A549 (cell line): ENCODE results near the gene PPP1R14B. TPM values are rescaled to one million over a fixed set of nuclear protein-coding genes. Genes with fewer than 3 reads are reported as not detected.

Source experiments
- ATAC-seq, 2 experiments: fragments of 200-7000 bp in 1 of 2; fragments of >200 bp in 1 of 2; cut with Nextera tagmentation in 1 of 2; cut with Tn5 transposase in 1 of 2; 3 replicates each; pipeline versions ENCODE4 v1.8.0 to v1.9.1; 2018 to 2020; ENCODE audit warnings: mild to moderate bottlenecking in 1 of 2, moderate library complexity in 1 of 2
- CTCF ChIA-PET: fragments of 300-600 bp; sonication (Branson Sonifier 250); formaldehyde crosslinking; extraction: SDS; loops from one replicate; lab custom pipeline; 2021; ENCODE audit warnings: antibody characterized with exemption, inconsistent platforms; lab: Yijun Ruan, JAX
- POLR2A ChIA-PET: fragments of 350-600 bp; formaldehyde crosslinking; extraction: SDS; loops from one replicate; lab custom pipeline; 2021; ENCODE audit warnings: antibody characterized with exemption, inconsistent platforms; lab: Yijun Ruan, JAX
- DNase-seq, 2 experiments: peaks; one replicate each; pipeline versions ENCODE4 v3.0.0 to v3.0.0-alpha.2; 2011 to 2016; ENCODE audit warnings: low read depth in 1 of 2, low spot score in 1 of 2
- FAIRE-seq: peaks from 2 replicates; lab custom pipeline; 2011; peaks lifted over from hg19 to GRCh38; lab: Jason Lieb, UNC
- H3K27ac ChIP-seq, 2 experiments: fragments of >200 bp; sonication (Bioruptor Twin); formaldehyde crosslinking; 3 replicates each; pipeline ENCODE4 v1.5.1; 2016 to 2017
- H3K4me1 ChIP-seq: fragments of >200 bp; sonication (Bioruptor Twin); formaldehyde crosslinking; 3 replicates; pipeline ENCODE4 v1.6.1; 2016
- H3K4me2 ChIP-seq: fragments of >200 bp; sonication (Bioruptor Twin); formaldehyde crosslinking; 3 replicates; pipeline ENCODE4 v1.6.1; 2016
- H3K4me3 ChIP-seq: fragments of >200 bp; sonication (Bioruptor Twin); formaldehyde crosslinking; 3 replicates; pipeline ENCODE4 v1.5.1; 2016
- H3K9me3 ChIP-seq: fragments of >200 bp; sonication (Bioruptor Twin); formaldehyde crosslinking; 3 replicates; pipeline ENCODE4 v1.6.1; 2016
- CHD2 ChIP-seq: fragments of 150-350 bp; IDR thresholded peaks from 2 replicates; pipeline ENCODE4 v1.6.1; 2014; ENCODE audit warnings: low read length; ENCODE audit not compliant: partially characterized antibody
- ELK1 ChIP-seq: fragments of 150-350 bp; IDR thresholded peaks from 2 replicates; pipeline ENCODE4 v1.6.1; 2014; ENCODE audit warnings: low read depth, mild to moderate bottlenecking, low read length
- ESRRA ChIP-seq: fragments of 150-350 bp; IDR thresholded peaks from 2 replicates; pipeline ENCODE4 v1.6.1; 2014; ENCODE audit warnings: mild to moderate bottlenecking, low read length, borderline replicate concordance
- FOSB ChIP-seq: fragments of 250-450 bp; sonication (Bioruptor Pico); IDR thresholded peaks from 2 replicates; pipeline ENCODE4 v1.5.0; 2020; ENCODE audit warnings: mild to moderate bottlenecking, moderate library complexity
- FOSL2 ChIP-seq, 2 experiments: fragments of 450-650 bp in 1 of 2; fragments of >200 bp in 1 of 2; sonication (Bioruptor Twin) in 1 of 2; formaldehyde crosslinking; IDR thresholded peaks; 2 replicates each; pipeline versions ENCODE4 v1.5.0 to v1.6.1; 2016 to 2020; ENCODE audit warnings: mild to moderate bottlenecking in 1 of 2, moderate library complexity in 1 of 2
- HDAC2 ChIP-seq: fragments of 200-600 bp; sonication (generic); IDR thresholded peaks from 2 replicates; pipeline ENCODE4 v1.6.1; 2016
- HMGXB4 ChIP-seq: fragments of 250-450 bp; sonication (Bioruptor Pico); IDR thresholded peaks from 2 replicates; pipeline ENCODE4 v1.5.0; 2021; ENCODE audit warnings: mild to moderate bottlenecking, moderate library complexity, borderline replicate concordance
- HOXA7 ChIP-seq: fragments of 250-450 bp; sonication (Bioruptor Pico); IDR thresholded peaks from 2 replicates; pipeline ENCODE4 v1.5.0; 2020; ENCODE audit warnings: mild to moderate bottlenecking, moderate library complexity
- MAZ ChIP-seq: fragments of 150-350 bp; IDR thresholded peaks from 2 replicates; pipeline ENCODE4 v1.6.1; 2014; ENCODE audit warnings: antibody characterized with exemption, low read depth, low read length, borderline replicate concordance
- NFE2L2 ChIP-seq: fragments of 150-350 bp; conservative IDR thresholded peaks from 2 replicates; pipeline ENCODE4 v1.6.1; 2014; ENCODE audit warnings: low read length
- POLR2A ChIP-seq: IDR thresholded peaks from 2 replicates; pipeline ENCODE4 v1.6.1; 2012; ENCODE audit warnings: mild to moderate bottlenecking, low read length
- REST ChIP-seq: fragments of 200-600 bp; sonication (generic); IDR thresholded peaks from 2 replicates; pipeline ENCODE4 v1.6.1; 2016; ENCODE audit warnings: antibody characterized with exemption, mild to moderate bottlenecking, moderate library complexity
- RFX5 ChIP-seq: fragments of 450-650 bp; IDR thresholded peaks from 2 replicates; pipeline ENCODE4 v1.7.1; 2014; ENCODE audit warnings: antibody characterized with exemption, mild to moderate bottlenecking, moderate library complexity
- SMC3 ChIP-seq: fragments of >200 bp; sonication (Bioruptor Twin); formaldehyde crosslinking; IDR thresholded peaks from 3 replicates; pipeline ENCODE4 v1.6.1; 2018; ENCODE audit warnings: inconsistent platforms
- SREBF2 ChIP-seq: fragments of 450-650 bp; IDR thresholded peaks from 2 replicates; pipeline ENCODE4 v1.6.1; 2014; ENCODE audit warnings: mild to moderate bottlenecking, moderate library complexity
- ZNF302 ChIP-seq: fragments of 250-450 bp; sonication (Bioruptor Pico); IDR thresholded peaks from 2 replicates; pipeline ENCODE4 v1.9.0; 2021; ENCODE audit warnings: inconsistent platforms, mild to moderate bottlenecking, moderate library complexity
- WGBS: methylation state at CpG from one replicate; pipeline ENCODE4 v1.1.6; 2017; ENCODE audit errors: missing lambda C conversion rate; 5-methylcytosine and 5-hydroxymethylcytosine counted together
- polyA plus RNA-seq, 4 experiments: library from polyadenylated mRNA; depleted of rRNA in 3 of 4; stranded (reverse); fragments of >200 nt; fragmentation: RNase III in 1 of 4; extraction: RNeasy Plus Mini Kit Qiagen cat#74134 plus additional on column Dnase treatment in 1 of 4; gene quantifications; 2 replicates in 3 of 4; 3 replicates in 1 of 4; pipeline ENCODE4 v1.2.3, GENCODE V29; 2011 to 2017
- TF ChIP-seq, protein P1 (sequence below): fragments of >200 bp; sonication (Bioruptor Twin); formaldehyde crosslinking; IDR thresholded peaks from 3 replicates; pipeline ENCODE4 v1.5.1; 2016
- TF ChIP-seq, protein P2 (sequence below): IDR thresholded peaks from 2 replicates; pipeline ENCODE4 v1.6.1; 2012
- TF ChIP-seq, protein P3 (sequence below): IDR thresholded peaks from 2 replicates; pipeline ENCODE4 v1.6.1; 2012

PPP1R14B gene
- polyA plus RNA-seq, 2 of the 4 experiments (the other 2 are of a cell fraction), result 152 to 154 TPM

DNA sequence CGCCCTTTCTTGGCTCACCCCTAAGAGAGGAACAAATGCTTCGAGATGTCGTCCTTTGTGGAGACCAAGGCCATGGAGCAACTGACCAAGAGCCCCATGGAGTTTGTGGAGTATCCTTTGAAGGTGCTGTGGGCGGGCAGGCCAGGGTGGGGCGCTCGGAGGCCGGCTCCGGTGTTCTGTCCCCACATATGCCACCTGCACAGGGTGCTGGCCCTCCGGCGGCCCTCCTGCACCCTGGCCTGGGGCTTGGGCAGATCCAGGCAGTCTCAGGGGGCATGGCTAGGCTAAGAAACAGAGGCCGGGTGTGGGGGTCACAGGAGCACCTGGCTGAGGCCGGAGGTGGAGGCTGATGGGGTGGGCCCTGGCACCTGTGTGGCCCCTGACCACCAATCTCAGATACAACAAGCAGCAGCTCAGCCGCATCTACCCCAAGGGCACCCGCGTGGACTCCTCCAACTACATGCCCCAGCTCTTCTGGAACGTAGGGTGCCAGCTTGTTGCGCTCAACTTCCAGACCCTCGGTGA lies 14.9 kb upstream of the PPP1R14B start:
- no peak for ATAC-seq
- no peak for FAIRE-seq
- TF ChIP-seq RFX5 (no peak), CHD2 (no peak), POLR2A (no peak), SREBF2 (no peak), HDAC2 (no peak), NFE2L2 (no peak), MAZ (no peak), HMGXB4 (CRISPR knock-in tag) (no peak), ZNF302 (CRISPR knock-in tag) (no peak), ELK1 (no peak), ESRRA (no peak), FOSB (no peak), HOXA7 (CRISPR knock-in tag) (no peak), FOSL2 (IDR thresholded peaks at IDR 0.05) (no peak), FOSL2 (CRISPR knock-in tag; IDR thresholded peaks at IDR 0.05) (no peak), REST (no peak), SMC3 (no peak)
- TF ChIP-seq, protein P1, sequence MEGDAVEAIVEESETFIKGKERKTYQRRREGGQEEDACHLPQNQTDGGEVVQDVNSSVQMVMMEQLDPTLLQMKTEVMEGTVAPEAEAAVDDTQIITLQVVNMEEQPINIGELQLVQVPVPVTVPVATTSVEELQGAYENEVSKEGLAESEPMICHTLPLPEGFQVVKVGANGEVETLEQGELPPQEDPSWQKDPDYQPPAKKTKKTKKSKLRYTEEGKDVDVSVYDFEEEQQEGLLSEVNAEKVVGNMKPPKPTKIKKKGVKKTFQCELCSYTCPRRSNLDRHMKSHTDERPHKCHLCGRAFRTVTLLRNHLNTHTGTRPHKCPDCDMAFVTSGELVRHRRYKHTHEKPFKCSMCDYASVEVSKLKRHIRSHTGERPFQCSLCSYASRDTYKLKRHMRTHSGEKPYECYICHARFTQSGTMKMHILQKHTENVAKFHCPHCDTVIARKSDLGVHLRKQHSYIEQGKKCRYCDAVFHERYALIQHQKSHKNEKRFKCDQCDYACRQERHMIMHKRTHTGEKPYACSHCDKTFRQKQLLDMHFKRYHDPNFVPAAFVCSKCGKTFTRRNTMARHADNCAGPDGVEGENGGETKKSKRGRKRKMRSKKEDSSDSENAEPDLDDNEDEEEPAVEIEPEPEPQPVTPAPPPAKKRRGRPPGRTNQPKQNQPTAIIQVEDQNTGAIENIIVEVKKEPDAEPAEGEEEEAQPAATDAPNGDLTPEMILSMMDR, result no peak
- TF ChIP-seq, protein P2, sequence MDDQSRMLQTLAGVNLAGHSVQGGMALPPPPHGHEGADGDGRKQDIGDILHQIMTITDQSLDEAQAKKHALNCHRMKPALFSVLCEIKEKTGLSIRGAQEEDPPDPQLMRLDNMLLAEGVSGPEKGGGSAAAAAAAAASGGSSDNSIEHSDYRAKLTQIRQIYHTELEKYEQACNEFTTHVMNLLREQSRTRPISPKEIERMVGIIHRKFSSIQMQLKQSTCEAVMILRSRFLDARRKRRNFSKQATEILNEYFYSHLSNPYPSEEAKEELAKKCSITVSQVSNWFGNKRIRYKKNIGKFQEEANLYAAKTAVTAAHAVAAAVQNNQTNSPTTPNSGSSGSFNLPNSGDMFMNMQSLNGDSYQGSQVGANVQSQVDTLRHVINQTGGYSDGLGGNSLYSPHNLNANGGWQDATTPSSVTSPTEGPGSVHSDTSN, result no peak
- TF ChIP-seq, protein P3, sequence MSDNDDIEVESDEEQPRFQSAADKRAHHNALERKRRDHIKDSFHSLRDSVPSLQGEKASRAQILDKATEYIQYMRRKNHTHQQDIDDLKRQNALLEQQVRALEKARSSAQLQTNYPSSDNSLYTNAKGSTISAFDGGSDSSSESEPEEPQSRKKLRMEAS, result no peak
- ChIA-PET POLR2A (no interaction called here), CTCF (interaction anchor here (13.4 to 16.0 kb wide), 2 partner anchors 14 to 41 kb away, joined by 220 read pairs; partner anchors contain the start of genes CATSPERZ, ESRRA, PLCB3 and PPP1R14B)
- no peak for DNase-seq
- no peak overlapping the region for H3K4me2 ChIP-seq
- no peaks in the 10 kb centered on the region for H3K9me3 ChIP-seq
- H3K27ac ChIP-seq, result no peak overlapping the region
- peaks cover 2% of the 10 kb centered on the region; the same call in 1 of the 3 replicates for H3K4me1 ChIP-seq
- H3K4me3 ChIP-seq, result no peak overlapping the region
- 93% methylated on average over 13 of the region's 18 CpGs for WGBS
